Lower lobe of right lung (tissue), 2 donors: ENCODE data around the gene YBX2. TPM values are rescaled to one million over a fixed set of nuclear protein-coding genes. Genes with fewer than 3 reads are reported as not detected.

Source experiments
- ATAC-seq, 2 donors: fragments of 200-7000 bp; cut with Tn5 transposase; one replicate each; pipeline ENCODE4 v1.9.1; 2020 to 2022; ENCODE audit warnings: mild to moderate bottlenecking in 2 of 2, moderate library complexity in 2 of 2
- DNase-seq: peaks from one replicate; pipeline ENCODE4 v3.0.0-alpha.2; 2020
- H3K27ac ChIP-seq: fragments of 200-600 bp; one replicate; pipeline ENCODE4 v1.8.0; 2022
- H3K27me3 ChIP-seq: fragments of 200-600 bp; one replicate; pipeline ENCODE4 v1.8.0; 2022; ENCODE audit warnings: low read depth
- H3K36me3 ChIP-seq: fragments of 200-600 bp; one replicate; pipeline ENCODE4 v1.8.0; 2022; ENCODE audit warnings: mild to moderate bottlenecking
- H3K4me1 ChIP-seq: fragments of 200-600 bp; one replicate; pipeline ENCODE4 v1.8.0; 2022
- H3K4me3 ChIP-seq: fragments of 200-600 bp; one replicate; pipeline ENCODE4 v1.8.0; 2022; ENCODE audit warnings: mild to moderate bottlenecking
- H3K9me3 ChIP-seq: fragments of 200-600 bp; one replicate; pipeline ENCODE4 v1.8.0; 2022
- intact Hi-C: fragments of 100-400 bp; cut with DNase I; formaldehyde crosslinking; loops from one replicate; pipeline ENCODE4 v1.11.0; 2022
- total RNA-seq: library from RNA; stranded (reverse); fragmentation: NEBNext Ultra II Directional; extraction: Animal tissue kit (Norgen Biotek cat#: 25700); gene quantifications from one replicate; pipeline ENCODE4 v1.2.1, GENCODE V29; 2021
- TF ChIP-seq, protein P1 (sequence below): fragments of 200-600 bp; IDR thresholded peaks from one replicate; pipeline ENCODE4 v1.8.0; 2022; ENCODE audit warnings: antibody characterized with exemption, mild to moderate bottlenecking
- donor health status: DM: no; HTN: yes; CAD: no; lungs with severe emphysema.

The YBX2 gene
- total RNA-seq, 1 donor from 2014 or later = 0.41 TPM

DNA sequence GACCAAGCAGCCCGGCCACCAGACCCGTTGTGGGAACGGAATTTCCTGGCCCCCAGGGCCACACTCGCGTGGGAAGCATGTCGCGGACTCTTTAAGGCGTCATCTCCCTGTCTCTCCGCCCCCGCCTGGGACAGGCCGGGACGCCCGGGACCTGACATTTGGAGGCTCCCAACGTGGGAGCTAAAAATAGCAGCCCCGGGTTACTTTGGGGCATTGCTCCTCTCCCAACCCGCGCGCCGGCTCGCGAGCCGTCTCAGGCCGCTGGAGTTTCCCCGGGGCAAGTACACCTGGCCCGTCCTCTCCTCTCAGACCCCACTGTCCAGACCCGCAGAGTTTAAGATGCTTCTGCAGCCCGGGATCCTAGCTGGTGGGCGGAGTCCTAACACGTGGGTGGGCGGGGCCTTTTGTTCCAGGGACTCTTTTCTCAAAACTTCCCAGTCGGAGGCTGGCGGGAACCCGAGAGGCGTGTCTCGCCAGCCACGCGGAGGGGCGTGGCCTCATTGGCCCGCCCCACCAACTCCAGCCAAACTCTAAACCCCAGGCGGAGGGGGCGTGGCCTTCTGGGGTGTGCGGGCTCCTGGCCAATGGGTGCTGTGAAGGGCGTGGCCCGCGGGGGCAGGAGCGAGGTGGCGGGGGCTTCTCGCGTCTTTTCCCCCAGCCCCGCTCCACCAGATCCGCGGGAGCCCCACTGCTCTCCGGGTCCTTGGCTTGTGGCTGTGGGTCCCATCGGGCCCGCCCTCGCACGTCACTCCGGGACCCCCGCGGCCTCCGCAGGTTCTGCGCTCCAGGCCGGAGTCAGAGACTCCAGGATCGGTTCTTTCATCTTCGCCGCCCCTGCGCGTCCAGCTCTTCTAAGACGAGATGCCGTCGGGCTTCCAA is 13.1 kb downstream of the YBX2 start, which contains the start of gene SLC2A4:
SLC2A4 (plus strand) TSS at position 645 of the 879 bp plus-strand sequence; CDS start at position 862, 217 bp downstream.
- Histone ChIP-seq H3K9me3 (no peaks in the 10 kb centered on the region), H3K27ac (peak within 1 kb of the TSS; percentile 70), H3K36me3 (no peaks in the 10 kb centered on the region), H3K27me3 (peaks cover 12% of the 10 kb centered on the region), H3K4me1 (peaks cover 27% of the 10 kb centered on the region), H3K4me3 (peak within 1 kb of the TSS; percentile 52)
- DNase-seq = peak; percentile 95
- peak; percentile 95 to 97 for ATAC-seq
- TF ChIP-seq, protein P1, sequence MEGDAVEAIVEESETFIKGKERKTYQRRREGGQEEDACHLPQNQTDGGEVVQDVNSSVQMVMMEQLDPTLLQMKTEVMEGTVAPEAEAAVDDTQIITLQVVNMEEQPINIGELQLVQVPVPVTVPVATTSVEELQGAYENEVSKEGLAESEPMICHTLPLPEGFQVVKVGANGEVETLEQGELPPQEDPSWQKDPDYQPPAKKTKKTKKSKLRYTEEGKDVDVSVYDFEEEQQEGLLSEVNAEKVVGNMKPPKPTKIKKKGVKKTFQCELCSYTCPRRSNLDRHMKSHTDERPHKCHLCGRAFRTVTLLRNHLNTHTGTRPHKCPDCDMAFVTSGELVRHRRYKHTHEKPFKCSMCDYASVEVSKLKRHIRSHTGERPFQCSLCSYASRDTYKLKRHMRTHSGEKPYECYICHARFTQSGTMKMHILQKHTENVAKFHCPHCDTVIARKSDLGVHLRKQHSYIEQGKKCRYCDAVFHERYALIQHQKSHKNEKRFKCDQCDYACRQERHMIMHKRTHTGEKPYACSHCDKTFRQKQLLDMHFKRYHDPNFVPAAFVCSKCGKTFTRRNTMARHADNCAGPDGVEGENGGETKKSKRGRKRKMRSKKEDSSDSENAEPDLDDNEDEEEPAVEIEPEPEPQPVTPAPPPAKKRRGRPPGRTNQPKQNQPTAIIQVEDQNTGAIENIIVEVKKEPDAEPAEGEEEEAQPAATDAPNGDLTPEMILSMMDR = no peak
- intact Hi-C loops = no loop called here

DNA sequence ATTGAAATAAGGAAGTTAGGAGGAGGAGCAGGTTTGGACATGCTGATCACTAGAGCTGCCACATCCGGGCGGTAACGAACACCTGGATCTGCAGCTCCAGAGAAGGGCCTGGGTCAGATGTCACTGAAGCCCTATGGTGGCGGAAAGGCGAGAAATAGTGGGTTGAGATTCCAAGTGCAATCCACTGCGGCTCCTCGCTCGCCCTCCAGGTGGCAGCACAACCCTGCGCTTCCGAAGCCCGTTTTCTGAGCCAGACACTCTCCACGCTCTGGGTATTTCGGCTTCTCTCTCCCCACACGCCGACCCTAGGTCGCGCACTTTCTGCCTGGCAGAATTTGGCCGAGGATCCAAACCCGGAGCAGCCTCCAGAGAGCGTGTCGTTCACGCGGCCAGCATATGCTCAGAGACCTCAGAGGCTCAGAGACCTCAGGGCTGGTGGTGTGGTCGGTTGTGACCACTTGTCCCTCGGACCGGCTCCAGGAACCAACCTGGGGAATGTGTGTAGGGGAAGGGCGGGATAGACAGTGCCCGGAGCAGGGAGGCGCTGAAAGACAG is 13.8 kb downstream of the YBX2 start:
- TF ChIP-seq, protein P1 = peak; percentile 96
- peaks cover 12% of the 10 kb centered on the region for H3K27me3 ChIP-seq
- peak overlapping the region; percentile 70 for H3K27ac ChIP-seq
- H3K9me3 ChIP-seq = no peaks in the 10 kb centered on the region
- peak overlapping the region; percentile 52 for H3K4me3 ChIP-seq
- DNase-seq (peak; percentile 86), ATAC-seq (peak; percentile 88 to 93)
- H3K36me3 ChIP-seq = no peaks in the 10 kb centered on the region
- peaks cover 27% of the 10 kb centered on the region for H3K4me1 ChIP-seq
- intact Hi-C loops = no loop called here

DNA sequence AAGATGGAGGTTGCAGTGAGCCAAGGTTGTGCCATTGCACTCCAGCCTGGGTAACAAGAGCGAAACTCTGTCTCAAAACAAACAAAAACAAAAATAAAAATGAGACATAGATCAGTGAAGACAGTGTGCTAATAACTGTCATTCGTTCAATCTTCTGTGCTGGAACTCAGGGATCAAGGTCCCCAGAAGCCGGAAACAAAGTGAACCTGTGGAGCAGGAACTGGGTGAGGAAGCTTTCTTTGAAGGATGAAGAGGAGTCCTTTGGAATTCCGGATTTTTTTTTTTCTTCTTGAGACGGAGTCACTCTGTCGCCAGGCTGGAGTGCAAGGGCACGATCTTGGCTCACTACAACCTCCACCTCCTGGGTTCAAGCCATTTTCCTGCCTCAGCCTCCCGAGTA is 15.0 kb downstream of the YBX2 start:
- DNase-seq = no peak
- H3K4me3 ChIP-seq = no peak overlapping the region
- H3K27me3 ChIP-seq = peaks cover 12% of the 10 kb centered on the region
- ATAC-seq = no peak
- intact Hi-C loops = no loop called here
- no peaks in the 10 kb centered on the region for H3K36me3 ChIP-seq
- H3K4me1 ChIP-seq = peaks cover 27% of the 10 kb centered on the region
- H3K9me3 ChIP-seq = no peaks in the 10 kb centered on the region
- H3K27ac ChIP-seq = no peak overlapping the region
- TF ChIP-seq, protein P1 = no peak

DNA sequence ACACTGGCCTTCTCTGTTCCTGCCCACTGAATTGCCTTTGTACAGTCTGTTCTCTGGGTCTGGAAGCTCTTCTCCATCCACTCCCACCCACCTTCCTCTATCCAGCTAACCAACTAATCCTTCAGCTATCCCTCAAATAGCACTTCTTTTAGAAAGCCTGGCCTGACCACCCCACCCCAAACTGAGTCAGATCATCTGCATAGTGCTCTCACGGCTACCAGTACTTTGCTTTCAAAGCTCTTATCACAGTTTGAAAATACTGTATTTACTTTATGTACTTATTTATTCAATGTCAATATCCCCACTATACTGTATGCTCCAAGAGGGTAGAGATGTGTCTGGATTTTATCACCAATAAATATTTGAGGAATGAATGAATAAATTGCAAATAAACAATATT is 27.7 kb downstream of the YBX2 start:
- H3K4me3 ChIP-seq = no peak overlapping the region
- H3K9me3 ChIP-seq = no peaks in the 10 kb centered on the region
- H3K36me3 ChIP-seq = no peaks in the 10 kb centered on the region
- ATAC-seq = no peak
- no peak for DNase-seq
- no peak overlapping the region for H3K27ac ChIP-seq
- intact Hi-C loops = no loop called here
- H3K4me1 ChIP-seq = peaks cover 22% of the 10 kb centered on the region
- TF ChIP-seq, protein P1 = no peak
- H3K27me3 ChIP-seq = peaks cover 13% of the 10 kb centered on the region

DNA sequence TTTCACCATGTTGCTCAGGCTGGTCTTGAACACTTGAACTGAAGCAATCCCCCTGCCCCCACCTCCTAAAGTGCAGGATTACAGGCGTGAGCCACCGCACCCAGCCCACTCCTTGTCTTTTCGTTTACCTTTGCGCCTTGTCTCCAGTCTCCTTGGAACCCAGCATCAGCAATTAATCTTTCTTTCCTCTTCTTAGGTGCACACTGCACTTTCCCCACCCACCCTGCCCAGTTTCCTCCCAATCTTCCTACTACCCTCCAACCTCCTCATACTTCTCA is 30.7 kb downstream of the YBX2 start:
- peak overlapping the region; percentile 67 for H3K4me3 ChIP-seq
- intact Hi-C loops = no loop called here
- peaks cover 48% of the 10 kb centered on the region for H3K4me1 ChIP-seq
- H3K9me3 ChIP-seq = no peaks in the 10 kb centered on the region
- peak overlapping the region; percentile 88 for H3K27ac ChIP-seq
- DNase-seq (no peak), ATAC-seq (no peak)
- peaks cover 21% of the 10 kb centered on the region for H3K27me3 ChIP-seq
- TF ChIP-seq, protein P1 = no peak
- H3K36me3 ChIP-seq = peaks cover 5% of the 10 kb centered on the region
